H9 (cell line): ENCODE results near the gene VAV2. TPM values are rescaled to one million over a fixed set of nuclear protein-coding genes. Genes with fewer than 3 reads are reported as not detected.

Experiments used
- DNase-seq: peaks from one replicate; pipeline ENCODE4 v3.0.0-alpha.2; 2017
- H2AFZ ChIP-seq: one replicate; pipeline ENCODE4 v1.6.1; 2013; ENCODE audit warnings: mild to moderate bottlenecking, low read length, control low read depth, moderate library complexity
- H2AK5ac ChIP-seq: 2 replicates; pipeline ENCODE4 v1.6.1; 2013; ENCODE audit warnings: low read length, control low read depth, mixed read lengths; ENCODE audit not compliant: insufficient read length
- H2BK120ac ChIP-seq: one replicate; pipeline ENCODE4 v1.6.1; 2013; ENCODE audit warnings: low read depth, mild to moderate bottlenecking, low read length, control low read depth, inconsistent platforms; ENCODE audit not compliant: poor library complexity, severe bottlenecking
- H2BK12ac ChIP-seq: 2 replicates; pipeline ENCODE4 v1.6.1; 2013; ENCODE audit warnings: low read length, control low read depth, mixed read lengths, low read depth; ENCODE audit not compliant: insufficient read length
- H2BK15ac ChIP-seq: 2 replicates; pipeline ENCODE4 v1.6.1; 2013; ENCODE audit warnings: low read depth, low read length, control low read depth
- H2BK20ac ChIP-seq: one replicate; pipeline ENCODE4 v1.6.1; 2013; ENCODE audit warnings: low read depth, mild to moderate bottlenecking, low read length, control low read depth, inconsistent platforms; ENCODE audit not compliant: poor library complexity, severe bottlenecking
- H2BK5ac ChIP-seq: 2 replicates; pipeline ENCODE4 v1.6.1; 2013; ENCODE audit warnings: low read length, control low read depth, mixed read lengths; ENCODE audit not compliant: insufficient read length
- H3K14ac ChIP-seq: 2 replicates; pipeline ENCODE4 v1.6.1; 2013; ENCODE audit warnings: low read length, control low read depth; ENCODE audit not compliant: insufficient read depth
- H3K18ac ChIP-seq: 2 replicates; pipeline ENCODE4 v1.6.1; 2013; ENCODE audit warnings: low read depth, mild to moderate bottlenecking, mixed read lengths, low read length, control low read depth; ENCODE audit not compliant: insufficient read length
- H3K23ac ChIP-seq: 2 replicates; pipeline ENCODE4 v1.6.1; 2013; ENCODE audit warnings: low read length, control low read depth, mixed read lengths, low read depth; ENCODE audit not compliant: insufficient read length
- H3K23me2 ChIP-seq: 2 replicates; pipeline ENCODE4 v1.6.1; 2013; ENCODE audit warnings: low read depth, mild to moderate bottlenecking, mixed read lengths, low read length, control low read depth; ENCODE audit not compliant: insufficient read length, poor library complexity, severe bottlenecking
- H3K27ac ChIP-seq: 2 replicates; pipeline ENCODE4 v1.5.1; 2013; ENCODE audit warnings: low read length, control low read depth, mixed read lengths, low read depth; ENCODE audit not compliant: insufficient read length
- H3K27me3 ChIP-seq: 2 replicates; pipeline ENCODE4 v1.6.1; 2013; ENCODE audit warnings: low read length, control low read depth, inconsistent platforms; ENCODE audit not compliant: insufficient read depth
- H3K4ac ChIP-seq: 2 replicates; pipeline ENCODE4 v1.6.1; 2013; ENCODE audit warnings: low read depth, mild to moderate bottlenecking, control low read depth, inconsistent platforms, low read length, moderate library complexity
- H3K4me1 ChIP-seq: 2 replicates; pipeline ENCODE4 v1.6.1; 2013; ENCODE audit warnings: low read length, control low read depth, inconsistent platforms; ENCODE audit not compliant: insufficient read depth
- H3K4me2 ChIP-seq: 2 replicates; pipeline ENCODE4 v1.6.1; 2013; ENCODE audit warnings: low read length, control low read depth, mixed read lengths; ENCODE audit not compliant: insufficient read length, insufficient read depth
- H3K56ac ChIP-seq: 2 replicates; pipeline ENCODE4 v1.6.1; 2013; ENCODE audit warnings: low read depth, mild to moderate bottlenecking, mixed read lengths, low read length, control low read depth; ENCODE audit not compliant: insufficient read length
- H3K79me1 ChIP-seq: 2 replicates; pipeline ENCODE4 v1.6.1; 2013; ENCODE audit warnings: low read depth, mild to moderate bottlenecking, moderate library complexity, low read length, control low read depth, inconsistent platforms; ENCODE audit not compliant: insufficient read depth, poor library complexity, severe bottlenecking
- H3K79me2 ChIP-seq: 2 replicates; pipeline ENCODE4 v1.6.1; 2013; ENCODE audit warnings: low read length, control low read depth, inconsistent platforms; ENCODE audit not compliant: insufficient read depth
- H3K9ac ChIP-seq: 2 replicates; pipeline ENCODE4 v1.6.1; 2013; ENCODE audit warnings: low read length, control low read depth, mixed read lengths; ENCODE audit not compliant: insufficient read length; ENCODE audit errors: extremely low read depth
- H3K9me3 ChIP-seq: one replicate; pipeline ENCODE4 v1.6.1; 2013; ENCODE audit warnings: low read depth, low read length, inconsistent platforms; ENCODE audit not compliant: control insufficient read depth
- H3T11ph ChIP-seq: one replicate; pipeline ENCODE4 v1.6.1; 2013; ENCODE audit warnings: mild to moderate bottlenecking, low read length, control low read depth, inconsistent platforms
- H4K20me1 ChIP-seq: one replicate; pipeline ENCODE4 v1.6.1; 2013; ENCODE audit not compliant: control insufficient read depth, insufficient read length, insufficient read depth
- H4K5ac ChIP-seq: 2 replicates; pipeline ENCODE4 v1.6.1; 2013; ENCODE audit warnings: low read depth, mild to moderate bottlenecking, mixed read lengths, low read length, control low read depth; ENCODE audit not compliant: insufficient read length
- H4K8ac ChIP-seq: replicated peaks from 2 replicates; pipeline ENCODE4 v1.6.1; 2013; ENCODE audit warnings: low read length, control low read depth, mixed read lengths, low read depth; ENCODE audit not compliant: insufficient read length
- H4K91ac ChIP-seq: 2 replicates; pipeline ENCODE4 v1.6.1; 2013; ENCODE audit warnings: low read depth, mild to moderate bottlenecking, moderate library complexity, mixed read lengths, low read length, control low read depth; ENCODE audit not compliant: insufficient read length
- H3K27ac Mint-ChIP-seq, 3 experiments: 2 replicates in 2 of 3; 3 replicates in 1 of 3; pipeline ENCODE4 v1.8.0; 2020 to 2021; ENCODE audit warnings: mixed read lengths in 3 of 3, mild to moderate bottlenecking in 1 of 3, moderate library complexity in 1 of 3
- H3K27me3 Mint-ChIP-seq: 2 replicates; pipeline ENCODE4 v1.8.0; 2021; ENCODE audit warnings: low read depth, mild to moderate bottlenecking, moderate library complexity, mixed read lengths
- H3K36me3 Mint-ChIP-seq, 3 experiments: 2 replicates in 2 of 3; 3 replicates in 1 of 3; pipeline ENCODE4 v1.8.0; 2020 to 2021; ENCODE audit warnings: low read depth in 3 of 3, mixed read lengths in 3 of 3; ENCODE audit not compliant: insufficient read depth in 1 of 3
- H3K4me1 Mint-ChIP-seq, 2 experiments: 2 replicates each; pipeline ENCODE4 v1.8.0; 2020; ENCODE audit warnings: mixed read lengths in 2 of 2
- H3K4me3 Mint-ChIP-seq, 2 experiments: 2 replicates in 1 of 2; 3 replicates in 1 of 2; pipeline ENCODE4 v1.8.0; 2020 to 2021; ENCODE audit warnings: mild to moderate bottlenecking in 2 of 2, mixed read lengths in 2 of 2, moderate library complexity in 1 of 2
- H3K9me3 Mint-ChIP-seq, 2 experiments: 2 replicates in 1 of 2; 3 replicates in 1 of 2; pipeline ENCODE4 v1.8.0; 2020; ENCODE audit warnings: mild to moderate bottlenecking in 2 of 2, mixed read lengths in 2 of 2, moderate library complexity in 1 of 2
- WGBS: extraction: QIAGEN DNeasy Blood & Tissue Kit; methylation state at CpG from one replicate; pipeline ENCODE4 v1.1.7; 2013; ENCODE audit warnings: missing lambda C conversion rate, low lambda C conversion rate, mixed read lengths; ENCODE audit not compliant: insufficient read length; ENCODE audit errors: extremely low coverage; 5-methylcytosine and 5-hydroxymethylcytosine counted together
- total RNA-seq: library from RNA; stranded (reverse); gene quantifications from 2 replicates; pipeline ENCODE4 v1.2.1, GENCODE V29; 2021
- TF ChIP-seq, protein P1 (sequence below): fragments of 200-600 bp; sonication (generic); conservative IDR thresholded peaks from 3 replicates; pipeline ENCODE4 v1.8.0; 2021; ENCODE audit warnings: antibody characterized with exemption, mild to moderate bottlenecking

Gene VAV2
- total RNA-seq, 1 experiment from 2014 or later, result 58.7 TPM

DNA sequence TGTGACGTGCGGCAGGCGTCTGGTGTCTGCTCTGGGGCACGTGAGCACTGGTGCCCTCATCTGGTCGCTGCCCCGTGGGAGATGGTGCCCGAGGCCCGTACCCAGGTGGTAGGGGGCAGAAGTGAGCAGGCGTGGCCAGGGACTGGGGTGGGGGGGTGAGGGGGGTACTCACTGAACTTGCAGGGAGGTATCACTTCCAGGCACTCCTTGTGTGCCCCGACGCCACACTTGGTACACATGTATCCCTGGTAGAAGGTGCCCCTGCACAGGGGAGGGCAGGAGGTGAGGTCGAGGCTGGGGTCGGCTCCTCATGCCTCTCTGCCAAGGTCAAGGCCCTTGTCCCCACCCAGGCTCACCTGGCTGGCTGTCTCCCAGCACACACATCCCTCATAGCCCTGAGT, 208.8 kb downstream of the VAV2 start:
- DNase-seq, result no peak
- no peak overlapping the region for H4K8ac ChIP-seq
- Mint-ChIP-seq H3K9me3 (no peaks in the 10 kb centered on the region), H3K27me3 (no peaks in the 10 kb centered on the region), H3K4me3 (no peak overlapping the region), H3K27ac (no peak overlapping the region; a peak in 1 of 7 replicates), H3K36me3 (peaks cover 10 to 59% (median 47%) of the 10 kb centered on the region in 3 experiments), H3K4me1 (peaks cover 0 to 7% of the 10 kb centered on the region in 2 experiments; a peak in 2 of 4 replicates)
- no peak overlapping the region for H2BK15ac ChIP-seq
- TF ChIP-seq, protein P1, sequence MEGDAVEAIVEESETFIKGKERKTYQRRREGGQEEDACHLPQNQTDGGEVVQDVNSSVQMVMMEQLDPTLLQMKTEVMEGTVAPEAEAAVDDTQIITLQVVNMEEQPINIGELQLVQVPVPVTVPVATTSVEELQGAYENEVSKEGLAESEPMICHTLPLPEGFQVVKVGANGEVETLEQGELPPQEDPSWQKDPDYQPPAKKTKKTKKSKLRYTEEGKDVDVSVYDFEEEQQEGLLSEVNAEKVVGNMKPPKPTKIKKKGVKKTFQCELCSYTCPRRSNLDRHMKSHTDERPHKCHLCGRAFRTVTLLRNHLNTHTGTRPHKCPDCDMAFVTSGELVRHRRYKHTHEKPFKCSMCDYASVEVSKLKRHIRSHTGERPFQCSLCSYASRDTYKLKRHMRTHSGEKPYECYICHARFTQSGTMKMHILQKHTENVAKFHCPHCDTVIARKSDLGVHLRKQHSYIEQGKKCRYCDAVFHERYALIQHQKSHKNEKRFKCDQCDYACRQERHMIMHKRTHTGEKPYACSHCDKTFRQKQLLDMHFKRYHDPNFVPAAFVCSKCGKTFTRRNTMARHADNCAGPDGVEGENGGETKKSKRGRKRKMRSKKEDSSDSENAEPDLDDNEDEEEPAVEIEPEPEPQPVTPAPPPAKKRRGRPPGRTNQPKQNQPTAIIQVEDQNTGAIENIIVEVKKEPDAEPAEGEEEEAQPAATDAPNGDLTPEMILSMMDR, result no peak
- H2BK120ac ChIP-seq, result no peak overlapping the region
- H2BK20ac ChIP-seq, result no peak overlapping the region
- H3K4me1 ChIP-seq, result no peaks in the 10 kb centered on the region
- no peak overlapping the region for H2BK12ac ChIP-seq
- H3K79me2 ChIP-seq, result no peaks in the 10 kb centered on the region
- H3K23ac ChIP-seq, result no peak overlapping the region
- no peak overlapping the region for H2AFZ ChIP-seq
- no peak overlapping the region for H2AK5ac ChIP-seq
- H3K4ac ChIP-seq, result no peak overlapping the region
- WGBS, result no CpG with 5 or more reads among the region's 13 CpGs
- no peak overlapping the region for H3K4me2 ChIP-seq
- no peak overlapping the region for H3K56ac ChIP-seq
- H3T11ph ChIP-seq, result no peak overlapping the region
- no peaks in the 10 kb centered on the region for H3K79me1 ChIP-seq
- H3K14ac ChIP-seq, result no peak overlapping the region
- no peak overlapping the region for H4K5ac ChIP-seq
- no peak overlapping the region for H2BK5ac ChIP-seq
- H3K23me2 ChIP-seq, result no peaks in the 10 kb centered on the region
- no peak overlapping the region for H3K9ac ChIP-seq
- H4K91ac ChIP-seq, result no peak overlapping the region
- H3K18ac ChIP-seq, result no peak overlapping the region
- no peaks in the 10 kb centered on the region for H3K9me3 ChIP-seq
- H3K27me3 ChIP-seq, result no peaks in the 10 kb centered on the region
- no peaks in the 10 kb centered on the region for H4K20me1 ChIP-seq
- H3K27ac ChIP-seq, result no peak overlapping the region
